G401 (cell line): ENCODE results near the gene CACNA1I. TPM values are rescaled to one million over a fixed set of nuclear protein-coding genes. Genes with fewer than 3 reads are reported as not detected.

ENCODE experiments used
- DNase-seq: peaks from one replicate; pipeline ENCODE4 v3.0.0-alpha.2; 2015; ENCODE audit warnings: low spot score
- in situ Hi-C: cut with HindIII; loops from 2 replicates; pipeline ENCODE4 v1.10.0; 2016; ENCODE audit warnings: low sequenced_read_pairs, mixed read lengths
- total RNA-seq: library from RNA; depleted of rRNA; stranded (reverse); fragments of >200 nt; shearing (Covaris generic); gene quantifications from 2 replicates; pipeline ENCODE4 v1.2.3, GENCODE V29; 2014

CACNA1I gene
- total RNA-seq, 1 experiment from 2014 or later: 0.10 TPM

- peak; percentile 50 for DNase-seq
- in situ Hi-C loops: no loop called here
Measured at GRCh38 chr22:39592081-39593065, 21.8 kb downstream of the CACNA1I start.

- in situ Hi-C loops: no loop called here
- no peak for DNase-seq
Measured at GRCh38 chr22:39593066-39593930, 22.7 kb downstream of the CACNA1I start.

- no peak for DNase-seq
- in situ Hi-C loops: no loop called here
Measured at GRCh38 chr22:39593931-39594285, 23.4 kb downstream of the CACNA1I start.

DNA sequence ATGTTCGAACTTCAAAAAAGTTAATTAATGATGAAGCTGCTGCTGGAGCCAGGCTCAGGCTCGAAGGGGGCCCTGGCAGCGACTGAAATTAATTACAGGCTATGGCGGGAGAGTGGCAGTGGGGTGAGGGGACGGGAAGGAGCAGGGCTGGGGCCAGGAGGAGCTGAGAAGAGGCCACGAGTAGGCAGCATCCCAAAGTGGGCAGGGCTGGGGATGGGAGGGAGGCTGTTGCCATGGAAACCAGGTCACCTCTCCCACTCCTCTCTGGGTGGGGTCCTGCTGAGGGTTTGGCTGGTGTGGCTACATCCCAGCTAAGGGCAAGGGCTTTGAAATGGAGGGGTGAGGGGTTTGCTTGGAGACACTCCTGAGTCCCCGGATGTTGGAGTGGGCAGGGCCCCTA is 23.9 kb downstream of the CACNA1I start:
- no peak for DNase-seq

DNA sequence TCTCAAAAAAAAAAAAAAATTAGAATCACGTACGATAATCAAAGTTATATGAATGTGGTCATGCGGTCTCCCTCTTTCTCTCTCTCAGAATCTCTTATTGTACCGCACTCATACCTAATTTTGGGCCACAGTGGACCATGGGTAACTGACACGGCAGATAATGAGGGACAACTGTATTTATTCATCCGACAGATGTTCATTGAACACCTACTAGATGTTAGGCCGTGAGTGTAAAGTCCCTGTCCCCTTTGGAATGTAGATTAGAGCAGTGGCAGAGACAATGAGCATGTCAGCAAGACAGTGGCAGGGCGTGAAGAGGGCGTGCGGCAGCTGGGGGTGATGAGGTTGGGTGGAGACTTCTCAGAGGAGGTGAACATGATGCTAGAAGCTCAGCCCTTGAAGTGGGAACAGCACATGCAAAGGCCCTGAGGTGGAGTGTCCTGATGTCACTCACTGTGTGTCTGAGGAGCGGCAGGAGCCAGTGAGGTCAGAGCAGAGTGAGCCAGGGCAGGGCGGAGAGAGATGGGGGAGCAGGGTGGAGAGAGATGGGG is 25.1 kb downstream of the CACNA1I start:
- DNase-seq: no peak
- in situ Hi-C loops: no loop called here

More for the DNA sequence above, 23.9 kb downstream of the CACNA1I start:
- in situ Hi-C loops: no loop called here

- in situ Hi-C loops: no loop called here
Measured at GRCh38 chr22:39596601-39597000, 26.0 kb downstream of the CACNA1I start.

DNA sequence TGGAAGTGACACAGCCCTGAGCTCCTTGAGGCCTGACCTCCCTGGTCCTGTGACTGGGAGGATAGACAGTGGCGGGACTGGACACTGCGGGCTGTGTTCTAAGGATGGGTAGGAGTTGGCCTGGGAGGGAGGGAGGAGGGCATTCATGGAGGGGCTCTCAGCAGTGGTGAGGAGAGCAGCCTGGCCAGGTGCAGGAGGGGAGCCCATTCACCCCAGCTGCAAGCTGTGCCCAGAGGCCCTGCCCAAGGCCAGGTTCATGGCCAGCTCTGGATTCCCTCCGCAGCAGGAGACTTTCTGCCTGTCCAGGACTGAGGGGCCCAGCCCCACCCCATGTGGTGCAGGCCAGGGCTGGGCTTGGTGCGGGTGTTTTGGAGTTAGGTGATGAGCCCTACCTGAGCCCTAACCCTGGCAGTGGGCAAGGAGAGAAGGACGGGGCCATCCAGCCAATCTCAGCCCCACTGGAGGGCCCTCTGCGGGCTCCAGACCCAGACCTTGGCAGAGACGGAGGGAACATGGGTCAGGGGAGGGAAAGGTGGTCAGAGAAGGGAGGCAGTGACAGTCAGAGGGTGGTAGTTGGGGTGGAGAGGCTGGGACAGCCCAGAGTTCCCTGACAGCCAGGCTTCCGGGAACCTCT is 26.8 kb downstream of the CACNA1I start:
- no peak for DNase-seq
- in situ Hi-C loops: no loop called here

More at GRCh38 chr22:39596601-39597000, 26.0 kb downstream of the CACNA1I start:
- DNase-seq: no peak

GRCh38 chr22:39598017-39598965 is 27.7 kb downstream of the CACNA1I start:
- in situ Hi-C loops: no loop called here
- no peak for DNase-seq

GRCh38 chr22:39600491-39601179 is 30.1 kb downstream of the CACNA1I start:
- in situ Hi-C loops: no loop called here

GRCh38 chr22:39601180-39601535 is 30.6 kb downstream of the CACNA1I start:
- DNase-seq: no peak
- in situ Hi-C loops: no loop called here

More at GRCh38 chr22:39600491-39601179, 30.1 kb downstream of the CACNA1I start:
- no peak for DNase-seq

DNA sequence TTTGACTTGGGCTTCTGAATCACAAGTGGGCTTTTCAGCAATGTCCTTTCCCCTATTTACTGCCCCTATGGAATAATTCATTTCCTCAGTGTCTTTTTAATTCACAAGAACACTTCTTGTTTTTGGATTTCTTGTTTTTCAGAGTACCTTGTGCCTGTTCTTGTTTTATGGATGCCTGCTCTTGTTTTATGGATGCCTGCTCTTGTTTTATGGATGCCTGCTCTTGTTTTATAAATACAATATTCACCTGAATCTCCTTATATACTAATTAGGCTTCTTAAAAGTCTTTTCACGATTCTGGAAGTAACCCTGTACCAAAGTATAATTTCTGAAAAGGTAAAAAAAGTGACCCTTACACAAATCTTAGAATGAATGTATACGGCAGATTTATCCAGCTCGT is 32.8 kb downstream of the CACNA1I start:
- in situ Hi-C loops: no loop called here
- DNase-seq: no peak

DNA sequence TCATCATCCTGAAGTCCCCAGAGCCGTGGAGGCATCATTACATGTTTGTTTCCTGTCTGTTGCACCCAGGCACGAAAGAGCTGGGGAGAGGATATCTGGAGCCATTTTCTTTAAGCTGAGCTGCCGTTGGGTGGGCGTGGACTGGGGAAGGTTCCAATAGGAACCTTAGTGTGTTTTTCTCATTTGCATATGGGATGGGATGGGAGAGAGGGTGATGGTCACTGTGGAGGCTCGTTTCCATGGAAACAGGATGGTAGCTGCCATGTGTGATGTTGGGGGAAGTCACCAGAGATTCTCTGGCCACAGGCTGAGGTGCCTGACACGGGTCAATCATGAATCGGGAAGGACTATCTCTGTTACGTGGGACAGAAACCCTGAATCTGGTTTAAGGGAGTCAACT is 39.7 kb downstream of the CACNA1I start:
- DNase-seq: no peak
- in situ Hi-C loops: no loop called here

DNA sequence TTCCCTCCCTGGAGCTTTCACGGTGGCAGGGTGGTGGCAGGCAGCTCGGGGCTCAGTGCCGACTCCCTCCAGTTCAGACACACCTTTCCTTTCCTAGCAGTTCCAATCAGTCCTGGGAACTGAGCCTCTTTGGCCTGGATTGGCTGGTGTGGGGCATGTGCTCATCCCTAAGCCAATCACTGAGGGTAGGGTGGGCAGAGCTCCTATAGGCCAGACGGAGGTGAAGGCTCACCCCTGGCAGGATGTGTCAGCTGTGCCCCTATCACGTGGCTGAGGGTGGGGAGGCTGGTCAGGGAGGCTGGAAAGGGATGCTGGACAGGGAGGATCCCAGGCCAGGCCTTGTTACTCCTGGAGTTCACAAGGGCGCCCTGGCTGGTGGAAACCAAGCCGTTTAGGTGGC is 40.2 kb downstream of the CACNA1I start:
- no peak for DNase-seq
- in situ Hi-C loops: no loop called here

GRCh38 chr22:39611360-39611759 is 40.8 kb downstream of the CACNA1I start:
- DNase-seq: no peak

DNA sequence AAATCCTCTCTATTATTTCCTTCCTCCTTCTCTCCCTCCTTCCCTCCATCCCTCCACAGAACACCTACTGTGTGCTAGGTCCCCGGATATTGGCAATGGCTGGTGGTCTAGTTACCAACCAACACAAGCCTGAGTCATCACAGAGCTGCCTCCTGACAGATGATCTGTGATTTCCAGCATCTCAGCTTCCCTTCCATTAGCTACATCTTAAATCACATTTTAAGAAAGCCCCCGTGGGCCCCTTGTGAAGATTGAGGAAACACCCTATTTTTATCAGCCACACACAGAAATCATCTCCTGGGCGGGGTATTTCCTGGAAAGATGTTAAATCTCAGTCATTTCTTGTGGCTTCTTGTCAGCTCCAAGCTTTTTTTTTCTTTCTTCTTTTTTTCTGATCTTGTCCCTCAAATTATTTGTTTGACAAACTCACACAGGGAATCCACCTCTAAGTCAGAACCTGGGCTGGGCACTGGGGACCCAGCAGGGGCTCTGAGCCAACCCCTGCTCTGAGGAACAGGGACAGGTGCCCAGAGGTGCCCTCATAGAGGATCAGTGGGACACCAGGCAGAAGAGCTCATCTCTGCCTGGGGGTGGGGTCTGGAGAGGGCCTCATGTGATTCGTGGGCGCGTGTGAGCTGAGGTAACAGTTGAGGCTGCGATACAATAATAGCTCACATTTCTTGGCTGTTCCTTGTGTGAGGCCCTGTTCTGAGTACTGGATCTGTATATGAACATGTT is 42.4 kb downstream of the CACNA1I start:
- in situ Hi-C loops: no loop called here
- no peak for DNase-seq

More at GRCh38 chr22:39611360-39611759, 40.8 kb downstream of the CACNA1I start:
- in situ Hi-C loops: no loop called here

DNA sequence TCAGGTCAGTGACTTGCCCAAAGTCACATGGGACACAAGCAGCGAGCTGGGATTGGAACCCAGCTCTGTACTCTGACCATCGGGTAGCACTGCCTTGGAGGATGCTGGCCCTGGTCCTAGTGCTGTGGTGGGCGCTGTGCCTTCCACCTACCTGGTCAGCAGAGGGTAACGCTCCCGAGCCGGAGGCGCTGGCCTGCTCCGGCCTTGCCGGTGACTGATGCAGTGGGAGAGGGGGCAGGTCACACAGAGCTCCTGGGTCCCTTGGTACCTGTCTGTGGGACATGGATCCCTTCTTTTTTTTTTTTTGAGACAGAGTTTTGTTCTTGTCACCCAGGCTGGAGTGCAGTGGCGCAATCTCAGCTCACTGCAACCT is 43.0 kb downstream of the CACNA1I start:
- no peak for DNase-seq
- in situ Hi-C loops: no loop called here

GRCh38 chr22:39614442-39614841 is 43.9 kb downstream of the CACNA1I start:
- DNase-seq: no peak
- in situ Hi-C loops: no loop called here
